BJ (cell line): ENCODE results near the gene SCFD2. TPM values are rescaled to one million over a fixed set of nuclear protein-coding genes. Genes with fewer than 3 reads are reported as not detected.

Experiments
- CTCF ChIA-PET: fragments of 350-600 bp; formaldehyde crosslinking; extraction: SDS; loops from one replicate; lab custom pipeline; 2021; ENCODE audit warnings: antibody characterized with exemption, inconsistent platforms; lab: Yijun Ruan, JAX
- POLR2A ChIA-PET: fragments of 300-600 bp; sonication (Branson Sonifier 250); formaldehyde crosslinking; extraction: SDS; loops from one replicate; lab custom pipeline; 2021; ENCODE audit warnings: antibody characterized with exemption; lab: Charles Lee
- DNase-seq: peaks from one replicate; pipeline ENCODE4 v3.0.0-alpha.2; 2011; ENCODE audit warnings: low read depth
- H3K27me3 ChIP-seq: 2 replicates; pipeline ENCODE4 v1.6.0; 2011; ENCODE audit warnings: low read length; ENCODE audit not compliant: control insufficient read depth, insufficient read depth
- H3K36me3 ChIP-seq: 2 replicates; pipeline ENCODE4 v1.5.1; 2011; ENCODE audit warnings: low read length; ENCODE audit not compliant: control insufficient read depth, insufficient read depth
- H3K4me3 ChIP-seq: 2 replicates; pipeline ENCODE4 v1.5.1; 2011; ENCODE audit warnings: low read depth, mild to moderate bottlenecking, control low read depth, low read length
- polyA plus RNA-seq: library from polyadenylated mRNA; depleted of rRNA; stranded (reverse); fragments of >200 nt; gene quantifications from 2 replicates; pipeline ENCODE4 v1.2.3, GENCODE V29; 2011
- TF ChIP-seq, protein P1 (sequence below): IDR thresholded peaks from 2 replicates; pipeline ENCODE4 v1.5.1; 2011; ENCODE audit warnings: low read depth, mild to moderate bottlenecking, control low read depth, inconsistent platforms, low read length, moderate library complexity; ENCODE audit not compliant: insufficient read depth

Gene SCFD2
- polyA plus RNA-seq, 1 experiment: 17.4 TPM

DNA sequence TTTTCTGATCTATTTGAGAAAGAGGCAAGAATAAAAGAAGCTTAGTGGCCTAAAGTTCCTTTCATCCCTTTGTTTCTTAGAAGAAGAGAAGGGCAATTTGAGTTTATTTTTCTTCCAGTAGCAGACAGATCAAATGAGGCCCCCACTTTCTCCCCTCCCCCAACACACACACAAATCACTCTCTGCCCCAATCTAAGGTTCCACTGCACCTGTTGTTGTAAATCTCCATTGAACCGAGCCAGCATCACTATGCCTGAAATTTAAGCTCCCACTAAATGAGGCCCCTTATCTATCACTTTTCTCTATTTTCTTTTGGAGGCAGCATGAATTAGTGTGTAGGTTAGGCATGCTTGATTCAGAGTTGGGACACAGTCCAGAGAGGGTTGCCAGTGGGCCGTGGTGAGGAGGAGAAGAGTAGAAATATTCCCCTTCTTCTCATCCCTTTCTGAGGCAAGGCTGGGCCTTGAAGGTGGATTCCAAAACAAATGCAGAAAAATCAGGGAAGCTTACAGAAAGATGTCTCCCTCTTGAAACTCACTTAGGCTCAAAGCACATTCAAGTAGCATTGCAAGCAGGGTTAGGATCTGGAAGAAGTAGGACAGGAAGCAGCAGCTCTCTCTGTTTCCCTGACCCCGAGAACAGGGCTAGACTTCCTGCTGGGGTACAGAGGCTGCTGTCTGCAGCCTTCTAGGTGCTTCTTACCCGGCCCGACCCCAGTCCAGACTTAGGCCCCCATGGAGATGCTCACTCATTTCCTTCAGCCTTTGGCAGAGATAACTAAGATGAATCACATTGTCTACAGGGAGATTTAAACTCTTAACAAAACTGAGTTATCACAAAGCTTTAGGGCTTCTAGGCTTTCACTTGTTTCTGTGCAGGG, 433.0 kb downstream of the SCFD2 start:
- TF ChIP-seq, protein P1, sequence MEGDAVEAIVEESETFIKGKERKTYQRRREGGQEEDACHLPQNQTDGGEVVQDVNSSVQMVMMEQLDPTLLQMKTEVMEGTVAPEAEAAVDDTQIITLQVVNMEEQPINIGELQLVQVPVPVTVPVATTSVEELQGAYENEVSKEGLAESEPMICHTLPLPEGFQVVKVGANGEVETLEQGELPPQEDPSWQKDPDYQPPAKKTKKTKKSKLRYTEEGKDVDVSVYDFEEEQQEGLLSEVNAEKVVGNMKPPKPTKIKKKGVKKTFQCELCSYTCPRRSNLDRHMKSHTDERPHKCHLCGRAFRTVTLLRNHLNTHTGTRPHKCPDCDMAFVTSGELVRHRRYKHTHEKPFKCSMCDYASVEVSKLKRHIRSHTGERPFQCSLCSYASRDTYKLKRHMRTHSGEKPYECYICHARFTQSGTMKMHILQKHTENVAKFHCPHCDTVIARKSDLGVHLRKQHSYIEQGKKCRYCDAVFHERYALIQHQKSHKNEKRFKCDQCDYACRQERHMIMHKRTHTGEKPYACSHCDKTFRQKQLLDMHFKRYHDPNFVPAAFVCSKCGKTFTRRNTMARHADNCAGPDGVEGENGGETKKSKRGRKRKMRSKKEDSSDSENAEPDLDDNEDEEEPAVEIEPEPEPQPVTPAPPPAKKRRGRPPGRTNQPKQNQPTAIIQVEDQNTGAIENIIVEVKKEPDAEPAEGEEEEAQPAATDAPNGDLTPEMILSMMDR: no peak
- Histone ChIP-seq H3K27me3 (no peaks in the 10 kb centered on the region), H3K36me3 (no peaks in the 10 kb centered on the region; the same call in 1 of the 2 replicates), H3K4me3 (no peak overlapping the region)
- ChIA-PET POLR2A (no interaction called here), CTCF (interaction anchor here (1.3 to 2.1 kb wide), 2 partner anchors 10 to 12 kb away, joined by 6 to 9 read pairs; no protein-coding TSS in a partner anchor)
- DNase-seq: no peak

DNA sequence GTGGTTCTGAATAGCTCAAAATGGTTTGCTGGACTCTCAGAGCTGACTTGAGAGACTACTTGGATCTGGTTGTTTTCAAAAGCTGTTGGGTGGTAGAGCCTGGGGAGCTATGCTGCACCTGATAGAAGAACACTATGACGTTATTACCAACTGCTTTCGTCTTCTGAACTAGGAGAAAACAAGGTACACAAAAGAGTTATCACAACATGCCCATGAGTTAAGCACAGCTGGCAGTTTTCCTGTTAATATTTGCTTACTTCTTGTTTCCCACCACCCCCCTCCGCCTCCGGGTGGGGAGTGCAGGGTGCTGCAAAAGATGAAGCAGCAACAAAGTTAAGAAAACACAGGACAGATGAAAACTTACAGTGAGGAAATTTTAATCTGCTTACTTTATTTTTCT, 434.6 kb downstream of the SCFD2 start:
- TF ChIP-seq, protein P1: no peak
- Histone ChIP-seq H3K4me3 (no peak overlapping the region), H3K27me3 (no peaks in the 10 kb centered on the region), H3K36me3 (no peaks in the 10 kb centered on the region)
- no peak for DNase-seq
- ChIA-PET CTCF (interaction anchor here (0.7 kb wide), 1 partner anchor 52 kb away, joined by 3 read pairs; no protein-coding TSS in a partner anchor), POLR2A (no interaction called here)

GRCh38 chr4:52926196-52926974, 439.5 kb downstream of the SCFD2 start:
- TF ChIP-seq, protein P1: no peak
- H3K4me3 ChIP-seq: no peak overlapping the region
- no peaks in the 10 kb centered on the region for H3K36me3 ChIP-seq
- POLR2A ChIA-PET: no interaction called here
- H3K27me3 ChIP-seq: no peaks in the 10 kb centered on the region
- CTCF ChIA-PET: interaction anchor here (0.6 to 1.4 kb wide), 3 partner anchors 12 to 142 kb away, joined by 3 to 7 read pairs (median 4); no protein-coding TSS in a partner anchor
- DNase-seq: no peak

DNA sequence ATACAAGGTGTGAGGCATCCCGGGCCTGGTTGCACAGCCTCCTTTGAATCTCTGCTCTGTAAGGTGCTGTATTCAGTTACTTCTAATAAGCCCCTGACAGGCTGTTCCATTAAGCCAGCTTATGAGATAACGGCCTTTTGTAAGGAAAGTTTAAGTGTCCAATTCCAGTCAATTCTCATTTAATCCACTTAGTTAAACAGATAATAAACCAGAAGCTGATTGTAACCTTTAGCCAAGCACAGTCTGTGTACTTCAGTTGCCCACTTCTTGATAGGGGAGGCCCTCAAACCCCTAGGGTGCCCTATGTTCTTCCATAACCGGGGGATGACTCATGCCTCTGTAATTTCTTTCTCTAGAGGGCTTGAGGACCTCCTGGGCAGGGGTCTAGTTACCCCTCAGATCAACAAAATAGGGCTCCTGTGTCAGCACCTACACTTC, 440.3 kb downstream of the SCFD2 start:
- DNase-seq: no peak
- H3K4me3 ChIP-seq: no peak overlapping the region
- TF ChIP-seq, protein P1: no peak
- no peaks in the 10 kb centered on the region for H3K36me3 ChIP-seq
- ChIA-PET POLR2A (no interaction called here), CTCF (interaction anchor here (0.7 to 1.4 kb wide), 4 partner anchors 9 to 32 kb away, joined by 3 to 7 read pairs (median 4); no protein-coding TSS in a partner anchor)
- H3K27me3 ChIP-seq: no peaks in the 10 kb centered on the region
